HG03565 (cell line): ENCODE data around the gene PSME1.
"Not testable (repeated sequence)": the region's sequence is repeated elsewhere in the genome, so short reads cannot be mapped to it uniquely, and the experiment has no call there.

ENCODE experiments used
- ATAC-seq: cut with Tn5 transposase; IDR thresholded peaks from one replicate; pipeline ENCODE4 v1.9.1; 2021; ENCODE audit warnings: mild to moderate bottlenecking, moderate library complexity; ENCODE audit not compliant: unreplicated experiment

PSME1 gene

DNA sequence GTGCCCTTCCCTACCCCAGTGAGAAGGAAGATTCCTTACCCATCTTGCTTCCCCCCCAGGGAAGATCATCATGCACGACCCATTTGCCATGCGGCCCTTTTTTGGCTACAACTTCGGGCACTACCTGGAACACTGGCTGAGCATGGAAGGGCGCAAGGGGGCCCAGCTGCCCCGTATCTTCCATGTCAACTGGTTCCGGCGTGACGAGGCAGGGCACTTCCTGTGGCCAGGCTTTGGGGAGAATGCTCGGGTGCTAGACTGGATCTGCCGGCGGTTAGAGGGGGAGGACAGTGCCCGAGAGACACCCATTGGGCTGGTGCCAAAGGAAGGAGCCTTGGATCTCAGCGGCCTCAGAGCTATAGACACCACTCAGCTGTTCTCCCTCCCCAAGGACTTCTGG is 32.5 kb upstream of the PSME1 start:
- no peak for ATAC-seq

DNA sequence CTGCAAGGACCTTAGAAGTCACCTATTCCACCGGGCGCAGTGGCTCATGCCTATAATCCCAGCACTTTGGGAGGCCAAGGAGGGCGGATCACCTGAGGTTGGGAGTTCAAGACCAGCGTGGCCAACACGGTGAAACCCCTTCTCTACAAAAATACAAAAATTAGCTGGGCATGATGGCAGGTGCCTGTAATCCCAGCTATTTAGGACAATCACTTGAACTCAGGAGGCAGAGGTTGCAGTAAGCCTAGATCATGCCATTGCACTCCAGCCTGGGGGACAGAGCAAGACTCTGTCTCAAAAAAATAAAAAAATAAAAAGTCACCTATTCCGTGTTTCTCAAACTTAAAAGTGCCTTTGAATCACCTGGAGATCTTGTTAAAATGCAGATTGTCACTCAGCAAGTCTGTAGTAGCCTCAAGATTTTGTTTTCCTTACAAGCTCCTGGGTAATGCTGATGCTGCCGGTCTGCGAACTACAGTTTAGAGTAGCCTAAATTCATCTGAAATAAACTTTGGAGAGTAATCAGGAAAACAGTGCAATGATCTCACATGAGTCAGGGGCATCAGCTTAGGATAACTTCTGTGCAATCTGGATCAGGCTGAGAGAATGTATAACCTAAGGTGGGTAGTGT is 30.3 kb upstream of the PSME1 start:
- not testable (repeated sequence) for ATAC-seq

DNA sequence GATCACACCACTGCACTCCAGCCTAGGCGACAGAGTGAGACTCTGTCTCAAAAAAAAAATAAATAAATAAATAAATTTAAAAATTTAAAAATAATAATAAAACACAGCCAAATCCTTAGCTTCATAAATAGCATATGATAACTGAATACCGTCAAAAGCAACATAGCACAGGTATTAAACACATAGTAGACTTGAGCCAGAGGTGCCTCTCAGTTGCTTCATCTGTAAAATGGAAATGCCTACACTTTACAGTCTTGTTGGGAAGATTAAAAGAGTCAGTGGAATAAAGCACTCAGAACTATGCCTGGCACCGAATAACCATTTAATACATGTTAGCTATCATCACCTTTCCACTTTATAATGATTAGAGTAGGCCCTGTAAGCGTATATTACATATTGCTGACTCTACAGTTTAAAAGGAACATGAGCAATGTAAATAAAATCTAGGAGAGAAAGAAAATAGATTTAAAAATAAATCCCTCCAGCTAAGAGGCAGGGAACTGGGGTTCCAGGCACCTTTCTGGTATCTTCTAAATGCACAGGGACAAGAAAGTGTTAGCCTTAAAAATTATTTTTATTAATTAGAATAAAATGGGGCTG is 29.2 kb upstream of the PSME1 start:
- no peak for ATAC-seq

DNA sequence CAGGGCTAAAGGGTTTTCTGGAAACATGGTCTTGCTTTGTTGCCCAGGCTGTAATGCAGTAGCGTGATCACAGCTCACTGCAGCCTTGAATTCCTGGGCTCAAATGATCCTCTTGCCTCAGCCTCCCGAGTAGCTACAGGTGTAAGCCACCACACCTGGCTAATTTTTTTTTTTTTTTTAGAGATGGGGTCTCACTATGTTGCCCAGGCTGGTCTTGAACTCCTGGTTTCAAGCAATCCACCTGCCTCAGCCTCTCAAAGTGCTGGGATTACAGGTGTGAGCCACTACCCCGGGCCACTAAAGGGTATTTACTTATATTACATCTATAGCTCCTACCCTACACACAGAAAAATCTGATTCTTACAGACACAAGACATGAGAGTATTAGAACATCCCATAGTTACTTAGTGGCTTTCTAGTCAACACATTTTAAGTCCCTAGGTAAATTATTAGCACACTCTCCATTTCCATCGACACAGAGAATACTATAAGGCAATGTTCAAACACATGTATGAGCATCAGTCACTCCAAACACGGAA is 27.6 kb upstream of the PSME1 start:
- ATAC-seq = no peak

DNA sequence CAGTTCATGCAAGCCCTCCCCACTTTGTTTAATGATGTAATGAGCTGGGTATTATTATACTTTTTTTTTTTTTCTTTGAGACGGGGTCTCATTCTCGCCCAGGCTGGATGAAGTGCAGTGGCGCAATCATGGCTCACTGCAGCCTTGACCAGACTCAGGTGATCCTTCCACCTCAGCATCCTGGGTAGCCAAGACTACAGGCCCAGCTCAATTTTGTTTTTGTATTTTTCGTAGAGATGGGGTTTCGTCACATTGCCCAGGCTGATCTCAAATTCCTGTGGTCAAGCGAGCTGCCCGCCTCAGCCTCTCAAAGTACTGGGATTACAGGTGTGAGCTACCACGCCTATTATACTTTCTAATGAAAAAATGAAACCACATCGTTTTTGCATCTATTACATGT is 25.9 kb upstream of the PSME1 start:
- no peak for ATAC-seq

DNA sequence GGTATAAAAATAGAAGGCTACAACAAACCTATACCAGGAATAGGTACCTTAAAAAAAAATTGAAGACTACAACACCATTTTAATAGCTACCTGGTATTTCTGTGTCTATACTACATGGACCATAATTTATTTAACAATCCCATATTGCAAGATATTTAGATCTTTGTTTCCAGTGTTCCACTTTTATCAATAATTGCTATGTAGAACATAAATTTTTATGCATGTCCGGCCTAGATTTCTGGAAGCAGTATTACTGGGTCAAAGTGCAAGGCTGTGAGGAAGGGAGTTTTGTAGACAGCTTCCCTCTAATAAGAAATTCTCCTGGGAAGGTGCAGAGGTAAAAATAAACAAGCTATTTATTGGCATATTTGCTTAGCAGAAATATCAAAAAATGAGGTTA is 25.5 kb upstream of the PSME1 start:
- ATAC-seq = no peak

DNA sequence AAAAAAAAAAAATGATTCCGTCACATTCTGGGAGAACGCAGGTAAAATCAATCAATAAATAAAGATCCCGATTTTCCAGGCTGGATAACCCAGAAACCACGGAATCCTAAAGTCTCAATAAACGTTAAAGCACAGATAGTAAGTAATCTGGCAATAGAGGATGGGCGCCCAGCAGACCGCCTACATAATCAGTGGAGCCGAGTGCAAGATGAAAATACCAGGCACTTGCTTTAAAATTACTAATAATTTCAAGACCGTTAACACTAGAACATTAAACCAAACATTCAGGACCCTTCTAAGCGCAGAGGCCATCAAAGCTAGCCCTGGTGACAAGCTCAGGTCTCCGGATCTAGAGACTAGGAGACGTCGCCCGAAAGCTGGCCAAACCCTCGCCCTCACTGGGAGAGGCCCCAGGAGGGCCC is 22.6 kb upstream of the PSME1 start:
- ATAC-seq = no peak

DNA sequence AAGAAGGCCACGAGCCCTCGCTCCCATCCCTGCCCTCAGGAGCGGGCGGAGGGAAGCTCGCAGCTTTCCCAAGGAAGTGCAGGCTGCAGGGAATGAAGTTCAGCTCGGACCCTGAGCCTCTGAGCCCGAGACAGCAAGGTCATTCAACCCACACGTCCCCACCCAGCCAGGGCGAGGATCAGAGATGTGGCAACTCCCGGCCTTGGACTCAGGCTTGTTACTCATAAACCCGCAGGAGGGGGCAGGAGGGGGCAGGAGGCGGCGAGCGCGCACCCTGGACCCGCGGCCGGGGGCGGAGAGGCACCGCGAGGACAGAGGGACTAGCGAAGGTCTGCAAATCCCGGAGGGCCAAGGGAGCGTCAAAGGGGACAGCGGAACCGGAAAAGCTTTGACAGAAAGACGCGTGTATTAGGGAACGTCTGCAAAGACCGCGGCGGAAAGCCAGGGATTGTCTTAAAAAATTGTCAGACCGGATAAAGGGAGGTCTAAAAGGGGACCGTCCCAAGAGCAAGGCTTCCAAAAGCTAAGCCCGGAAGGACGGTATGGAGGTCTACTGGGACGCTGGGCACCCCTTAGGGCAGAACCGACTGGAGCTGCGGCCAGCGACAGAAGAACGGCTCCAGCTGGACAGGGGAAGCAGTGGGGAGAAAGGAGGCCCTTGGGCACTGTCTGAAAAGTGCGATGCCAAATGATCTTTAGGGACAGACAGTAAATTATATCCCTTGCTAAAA is 22.0 kb upstream of the PSME1 start:
- ATAC-seq = peak; percentile 18

DNA sequence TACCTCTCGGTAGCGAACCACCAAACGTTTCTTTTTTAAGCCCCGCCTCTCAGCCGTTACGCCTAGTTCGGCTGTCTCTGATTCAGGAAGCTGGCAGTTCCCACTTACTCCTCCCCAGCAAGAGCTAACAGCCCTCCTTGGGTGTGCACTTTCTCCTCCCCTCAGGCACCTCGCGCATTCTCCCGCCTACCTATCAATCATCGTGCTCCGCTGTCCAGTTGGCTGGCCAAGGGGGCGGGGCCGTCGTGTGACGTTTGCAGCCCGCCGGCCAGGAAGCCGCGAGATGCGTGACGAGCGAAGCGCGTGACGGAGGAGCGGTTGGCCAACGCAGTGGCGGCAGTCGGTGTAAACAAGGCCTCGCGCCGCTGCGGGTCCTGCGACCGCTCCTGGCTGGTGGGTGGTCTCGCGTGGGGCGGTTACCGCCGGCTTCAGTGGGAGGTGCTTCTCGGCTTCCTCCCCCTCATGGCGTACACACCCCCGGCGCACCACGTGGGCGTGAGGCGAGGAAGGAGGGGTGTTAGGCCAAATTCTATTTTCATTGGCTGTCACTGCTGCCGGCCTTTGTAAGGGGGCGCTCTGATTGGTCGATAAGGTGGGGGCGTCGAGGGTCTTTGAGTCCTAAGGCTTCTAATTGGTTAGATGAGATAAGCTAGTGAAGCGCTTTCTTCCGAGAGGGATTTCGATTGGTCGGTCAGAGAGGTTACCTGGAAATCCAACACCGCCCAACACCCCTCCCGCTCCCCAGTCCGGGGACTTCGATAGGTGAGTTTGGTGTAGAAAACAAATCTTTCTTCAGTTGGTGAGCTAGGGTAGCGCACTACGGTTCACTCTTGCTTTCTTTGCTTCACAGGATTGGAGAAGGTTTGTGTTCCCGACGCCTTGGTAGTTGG is 21.2 kb upstream of the PSME1 start, which contains the start of the genes DCAF11 and NRL:
Gene DCAF11 (plus strand): TSS at position 246 of the 890 bp plus-strand sequence. CDS start 818 bp downstream, outside the sequence.
Gene NRL (minus strand): TSS at position 418 of the 890 bp plus-strand sequence. CDS start 32,101 bp downstream, outside the sequence.
- ATAC-seq = peak; percentile 77

DNA sequence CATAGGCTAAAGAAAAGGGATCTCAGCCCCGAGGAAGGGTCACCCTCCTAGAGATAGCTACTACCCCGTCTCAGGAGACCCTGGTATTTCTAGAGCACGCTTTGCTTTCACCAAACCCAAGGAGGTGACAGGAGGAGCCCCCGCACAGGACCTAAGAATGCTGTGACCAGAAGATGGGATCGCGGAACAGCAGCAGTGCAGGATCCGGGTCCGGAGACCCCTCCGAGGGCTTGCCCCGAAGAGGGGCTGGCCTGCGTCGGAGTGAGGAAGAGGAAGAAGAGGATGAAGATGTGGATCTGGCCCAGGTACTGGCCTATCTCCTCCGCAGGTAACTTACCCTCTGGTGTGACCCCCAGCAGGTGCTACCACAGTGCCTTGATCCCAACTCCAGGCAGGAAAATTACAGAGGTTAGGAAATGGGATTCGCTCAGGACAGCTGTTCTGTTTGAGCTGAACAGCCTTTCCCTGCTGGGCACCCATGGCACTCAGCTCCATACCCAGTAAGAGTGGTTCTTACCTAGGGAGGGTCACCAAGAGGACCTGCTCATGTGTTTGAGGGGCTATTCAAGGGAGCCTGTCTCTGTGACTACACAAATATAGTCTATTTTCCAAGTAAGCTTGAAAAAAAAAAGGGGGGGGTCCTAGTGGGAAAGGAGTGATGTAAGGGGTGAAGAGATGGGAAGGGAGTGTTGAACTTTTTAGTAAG is 20.4 kb upstream of the PSME1 start:
- no peak for ATAC-seq

DNA sequence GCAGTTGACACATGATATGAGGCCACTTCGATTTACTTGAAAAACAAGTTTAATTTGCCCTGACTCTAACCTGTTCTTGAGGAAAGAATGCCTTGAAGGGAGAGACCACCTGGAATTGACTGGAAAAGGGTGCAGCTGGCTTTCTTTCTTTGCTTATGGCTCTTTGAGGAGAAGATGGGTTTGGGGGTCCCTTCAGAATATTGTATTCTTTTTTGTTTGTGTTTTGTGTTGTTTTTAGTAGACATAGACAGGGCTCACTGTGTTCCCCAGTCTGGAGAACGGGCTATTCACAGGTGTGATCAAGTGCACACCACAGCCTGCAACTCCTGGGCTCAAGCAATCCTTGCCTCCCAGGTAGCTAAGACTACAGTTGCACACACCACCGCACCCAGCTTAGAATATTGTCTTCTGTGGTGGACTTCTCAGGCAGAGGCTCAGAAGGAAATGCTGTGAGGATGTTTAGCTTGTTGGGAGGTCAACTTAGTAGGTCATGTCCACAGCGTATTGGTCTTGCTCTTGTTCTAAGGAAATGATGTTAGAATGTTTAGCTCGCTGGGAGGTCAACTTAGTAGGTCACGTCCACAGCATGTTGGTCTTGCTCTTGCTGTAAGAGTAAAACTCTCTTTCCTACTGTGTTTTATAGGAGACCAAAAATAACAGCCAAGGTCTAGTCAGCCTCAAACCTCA is 19.7 kb upstream of the PSME1 start:
- no peak for ATAC-seq

DNA sequence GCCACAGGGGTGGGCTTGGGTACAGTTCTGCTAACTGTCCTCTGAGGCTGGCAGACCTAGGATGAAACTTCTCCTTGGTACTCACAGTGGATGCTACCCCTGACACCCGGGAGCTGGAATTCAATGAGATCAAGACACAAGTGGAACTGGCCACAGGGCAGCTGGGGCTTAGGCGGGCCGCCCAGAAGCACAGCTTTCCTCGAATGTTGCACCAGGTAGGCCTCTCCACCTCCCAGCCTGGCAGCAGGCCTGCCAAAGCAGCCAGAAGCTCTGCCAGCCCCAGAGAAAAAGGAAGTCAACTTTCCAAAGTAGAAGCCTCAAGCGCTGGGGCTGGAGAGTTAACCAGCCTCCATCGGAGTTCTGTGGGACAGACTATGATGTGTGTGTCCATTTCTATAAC is 18.8 kb upstream of the PSME1 start:
- no peak for ATAC-seq

DNA sequence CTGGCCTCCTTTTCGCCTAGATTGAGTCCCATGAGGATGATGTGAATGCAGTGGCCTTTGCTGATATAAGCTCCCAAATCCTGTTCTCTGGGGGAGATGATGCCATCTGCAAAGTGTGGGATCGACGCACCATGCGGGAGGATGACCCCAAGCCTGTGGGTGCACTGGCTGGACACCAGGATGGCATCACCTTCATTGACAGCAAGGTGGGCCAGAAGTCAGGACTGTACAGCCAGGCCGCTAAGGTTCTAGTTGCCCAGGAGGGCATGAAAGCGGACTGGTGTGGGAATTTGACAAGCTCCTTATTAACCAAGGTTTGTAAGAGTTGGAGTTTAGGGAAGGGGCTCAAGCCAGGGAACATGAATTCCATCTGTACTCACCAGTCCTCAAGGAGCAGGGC is 16.3 kb upstream of the PSME1 start:
- ATAC-seq = no peak

DNA sequence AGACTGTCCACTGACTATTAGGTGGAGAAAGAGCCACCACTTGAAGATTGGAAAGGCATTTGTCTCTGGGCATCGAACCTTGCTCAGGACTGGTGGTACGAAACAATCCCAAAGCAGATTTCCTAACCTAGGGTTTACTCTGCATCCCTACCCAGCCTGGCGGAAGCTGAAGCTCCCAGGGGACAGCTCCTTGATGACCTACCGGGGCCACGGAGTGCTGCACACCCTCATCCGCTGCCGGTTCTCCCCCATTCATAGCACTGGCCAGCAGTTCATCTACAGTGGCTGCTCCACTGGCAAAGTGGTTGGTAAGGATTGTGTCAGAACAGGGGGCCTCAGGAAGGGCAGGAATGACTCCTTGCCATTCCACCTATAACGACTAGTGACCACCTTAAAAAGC is 14.8 kb upstream of the PSME1 start:
- no peak for ATAC-seq

DNA sequence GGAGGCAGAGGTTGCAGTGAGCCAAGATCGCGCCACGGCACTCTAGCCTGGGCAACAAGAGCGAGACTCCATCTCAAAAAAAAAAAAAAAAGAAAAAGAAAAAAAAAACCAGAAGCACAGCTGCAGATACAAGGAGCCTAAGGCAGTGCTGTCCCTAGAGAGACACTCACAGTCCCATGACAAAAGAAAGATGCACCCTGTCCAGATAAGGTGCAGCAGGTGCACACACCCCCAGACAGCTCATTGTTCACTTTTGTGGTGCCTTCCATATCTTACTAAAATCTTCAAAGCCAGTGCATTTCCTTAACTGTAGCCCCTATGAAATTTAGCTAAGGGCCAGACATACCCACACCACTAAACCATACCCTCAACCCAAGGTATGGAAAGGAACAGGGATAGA is 13.6 kb upstream of the PSME1 start:
- ATAC-seq = no peak

DNA sequence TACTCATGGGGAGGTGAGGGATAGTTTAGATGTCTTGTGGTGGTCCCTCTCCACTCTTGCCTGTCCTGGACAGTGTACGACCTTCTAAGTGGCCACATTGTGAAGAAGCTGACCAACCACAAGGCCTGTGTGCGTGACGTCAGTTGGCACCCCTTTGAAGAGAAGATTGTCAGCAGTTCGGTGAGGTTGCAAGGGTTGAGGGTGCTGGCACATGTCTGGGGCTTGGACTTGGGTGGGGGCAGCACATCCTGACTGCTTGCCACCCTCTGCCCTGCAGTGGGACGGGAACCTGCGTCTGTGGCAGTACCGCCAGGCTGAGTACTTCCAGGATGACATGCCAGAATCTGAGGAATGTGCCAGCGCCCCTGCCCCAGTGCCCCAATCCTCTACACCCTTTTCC is 13.1 kb upstream of the PSME1 start:
- no peak for ATAC-seq

DNA sequence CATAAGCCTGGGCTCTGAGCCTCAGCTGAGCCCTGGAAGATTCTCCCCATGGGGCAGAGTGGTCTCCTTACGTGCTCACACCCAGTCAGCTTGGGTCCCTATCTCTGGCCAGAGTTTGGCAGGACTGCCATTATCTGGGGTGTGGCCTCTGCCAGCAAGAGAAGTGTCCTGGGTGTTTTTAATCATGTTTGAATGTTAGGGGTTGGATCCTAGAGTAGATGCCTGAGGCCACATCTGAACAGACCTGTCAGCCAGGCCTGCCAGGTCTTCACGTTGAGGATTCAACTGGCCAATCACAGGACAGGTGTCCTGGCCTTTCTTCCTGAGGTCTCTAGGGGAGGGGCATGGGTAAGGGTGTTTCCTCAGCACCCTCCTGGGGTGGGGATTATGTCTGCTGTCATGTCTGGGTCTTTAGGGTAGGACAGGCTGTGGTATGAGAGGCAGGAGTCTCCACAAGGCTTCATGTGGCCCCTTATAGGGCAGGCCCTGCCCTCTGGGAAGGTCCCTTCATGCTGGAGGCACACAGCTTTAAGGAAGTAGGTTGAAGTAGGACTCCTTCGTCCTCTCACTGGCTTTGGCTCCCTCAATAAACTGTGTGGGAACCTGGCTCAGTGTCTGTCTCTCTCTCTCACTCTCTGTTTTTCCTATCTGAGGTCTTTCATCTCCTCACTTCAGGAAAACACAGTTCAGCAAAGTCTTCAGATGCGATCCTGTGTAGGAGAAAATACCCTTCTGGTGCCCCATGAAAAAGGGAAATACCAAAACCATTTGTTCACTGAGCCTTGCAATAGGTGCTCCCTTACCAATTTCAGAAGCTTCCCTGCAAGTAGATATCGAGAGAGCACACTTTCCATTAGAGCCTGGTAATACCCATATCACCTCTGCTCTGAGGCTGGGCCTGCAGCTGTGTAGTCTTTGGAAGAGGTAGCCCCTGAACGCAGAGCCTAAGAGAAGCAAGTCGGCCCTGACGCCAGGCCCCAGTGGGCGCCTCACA is 12.3 kb upstream of the PSME1 start:
- peak; percentile 49 for ATAC-seq

DNA sequence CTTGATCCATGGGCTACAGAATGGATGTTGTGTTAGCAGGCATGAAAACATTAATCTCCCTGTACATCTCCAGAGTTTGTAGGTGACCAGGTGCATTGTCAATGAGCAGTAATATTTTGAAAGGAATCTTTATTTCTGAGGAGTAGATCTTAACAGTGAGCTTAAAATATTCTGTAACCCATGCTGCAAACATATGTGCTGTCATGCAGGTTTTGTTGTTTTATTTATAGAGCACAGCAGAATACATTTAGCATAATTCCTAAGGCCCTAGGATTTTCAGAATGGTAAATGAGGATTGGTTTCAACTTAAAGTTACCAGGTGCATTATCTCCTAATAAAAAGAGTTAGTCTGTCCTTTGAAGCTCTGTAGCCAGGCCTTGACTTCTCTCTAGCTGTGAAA is 9.1 kb upstream of the PSME1 start:
- no peak for ATAC-seq
